Ishikawa (cell line): ENCODE results near the gene HSPBAP1.

ENCODE experiments used
- CEBPB ChIP-seq: IDR thresholded peaks from 2 replicates; pipeline ENCODE4 v1.6.1; 2012
- EGR1 ChIP-seq: IDR thresholded peaks from 2 replicates; pipeline ENCODE4 v1.6.1; 2012
- EP300 ChIP-seq: IDR thresholded peaks from 2 replicates; pipeline ENCODE4 v1.6.1; 2012; ENCODE audit warnings: borderline replicate concordance
- FOXM1 ChIP-seq: IDR thresholded peaks from 2 replicates; pipeline ENCODE4 v1.6.1; 2012; ENCODE audit warnings: low read depth, borderline replicate concordance
- MAX ChIP-seq: IDR thresholded peaks from 2 replicates; pipeline ENCODE4 v1.6.1; 2012
- NFIC ChIP-seq: IDR thresholded peaks from 2 replicates; pipeline ENCODE4 v1.6.1; 2012
- REST ChIP-seq: IDR thresholded peaks from 2 replicates; pipeline ENCODE4 v1.6.1; 2012; ENCODE audit warnings: low read depth, mild to moderate bottlenecking
- TEAD4 ChIP-seq: IDR thresholded peaks from 2 replicates; pipeline ENCODE4 v1.6.1; 2012
- USF1 ChIP-seq: IDR thresholded peaks from 2 replicates; pipeline ENCODE4 v1.6.1; 2012
- ZBTB7A ChIP-seq: IDR thresholded peaks from 2 replicates; pipeline ENCODE4 v1.6.1; 2012; ENCODE audit warnings: low read depth

GRCh38 chr3:122782804-122783203 lies 10.8 kb downstream of the HSPBAP1 start:
- TF ChIP-seq USF1: no peak
- no peak for TF ChIP-seq REST
- TF ChIP-seq MAX: no peak
- TF ChIP-seq ZBTB7A: no peak
- no peak for TF ChIP-seq CEBPB
- no peak for TF ChIP-seq EP300
- TF ChIP-seq EGR1: no peak
- TF ChIP-seq FOXM1: no peak
- no peak for TF ChIP-seq TEAD4
- no peak for TF ChIP-seq NFIC
